GM12872 (cell line): ENCODE data around the gene EGFL7.
A peak's percentile ranks its signal among the peaks of the same experiment; 100 is the strongest.

Experiments used
- TF ChIP-seq, protein P1 (sequence below): IDR thresholded peaks from 3 replicates; pipeline ENCODE4 v1.5.1; 2011; ENCODE audit warnings: low read depth, mild to moderate bottlenecking, low read length, moderate library complexity; ENCODE audit not compliant: insufficient read depth

EGFL7 gene

DNA sequence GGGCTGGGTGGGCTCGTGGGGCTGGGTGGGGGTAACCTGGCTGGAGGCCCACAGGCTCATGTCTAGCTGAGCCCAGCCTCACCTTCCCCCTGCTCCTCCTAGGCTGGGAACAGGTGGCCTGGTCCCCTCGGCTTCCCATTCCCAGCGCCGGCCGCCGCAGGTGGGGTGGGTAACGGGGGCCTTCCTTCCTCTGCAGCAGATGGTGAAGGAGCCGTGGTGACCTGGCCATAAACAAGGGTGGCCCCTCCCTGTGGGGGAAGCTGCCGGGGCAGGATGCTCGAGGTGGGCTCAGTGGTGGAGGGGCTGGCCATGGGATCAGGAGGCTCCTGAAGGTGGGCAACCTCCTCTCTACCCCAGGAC, 41.0 kb upstream of the EGFL7 start:
- TF ChIP-seq, protein P1, sequence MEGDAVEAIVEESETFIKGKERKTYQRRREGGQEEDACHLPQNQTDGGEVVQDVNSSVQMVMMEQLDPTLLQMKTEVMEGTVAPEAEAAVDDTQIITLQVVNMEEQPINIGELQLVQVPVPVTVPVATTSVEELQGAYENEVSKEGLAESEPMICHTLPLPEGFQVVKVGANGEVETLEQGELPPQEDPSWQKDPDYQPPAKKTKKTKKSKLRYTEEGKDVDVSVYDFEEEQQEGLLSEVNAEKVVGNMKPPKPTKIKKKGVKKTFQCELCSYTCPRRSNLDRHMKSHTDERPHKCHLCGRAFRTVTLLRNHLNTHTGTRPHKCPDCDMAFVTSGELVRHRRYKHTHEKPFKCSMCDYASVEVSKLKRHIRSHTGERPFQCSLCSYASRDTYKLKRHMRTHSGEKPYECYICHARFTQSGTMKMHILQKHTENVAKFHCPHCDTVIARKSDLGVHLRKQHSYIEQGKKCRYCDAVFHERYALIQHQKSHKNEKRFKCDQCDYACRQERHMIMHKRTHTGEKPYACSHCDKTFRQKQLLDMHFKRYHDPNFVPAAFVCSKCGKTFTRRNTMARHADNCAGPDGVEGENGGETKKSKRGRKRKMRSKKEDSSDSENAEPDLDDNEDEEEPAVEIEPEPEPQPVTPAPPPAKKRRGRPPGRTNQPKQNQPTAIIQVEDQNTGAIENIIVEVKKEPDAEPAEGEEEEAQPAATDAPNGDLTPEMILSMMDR: no peak

GRCh38 chr9:136622538-136622948, 40.2 kb upstream of the EGFL7 start:
- TF ChIP-seq, protein P1: no peak

DNA sequence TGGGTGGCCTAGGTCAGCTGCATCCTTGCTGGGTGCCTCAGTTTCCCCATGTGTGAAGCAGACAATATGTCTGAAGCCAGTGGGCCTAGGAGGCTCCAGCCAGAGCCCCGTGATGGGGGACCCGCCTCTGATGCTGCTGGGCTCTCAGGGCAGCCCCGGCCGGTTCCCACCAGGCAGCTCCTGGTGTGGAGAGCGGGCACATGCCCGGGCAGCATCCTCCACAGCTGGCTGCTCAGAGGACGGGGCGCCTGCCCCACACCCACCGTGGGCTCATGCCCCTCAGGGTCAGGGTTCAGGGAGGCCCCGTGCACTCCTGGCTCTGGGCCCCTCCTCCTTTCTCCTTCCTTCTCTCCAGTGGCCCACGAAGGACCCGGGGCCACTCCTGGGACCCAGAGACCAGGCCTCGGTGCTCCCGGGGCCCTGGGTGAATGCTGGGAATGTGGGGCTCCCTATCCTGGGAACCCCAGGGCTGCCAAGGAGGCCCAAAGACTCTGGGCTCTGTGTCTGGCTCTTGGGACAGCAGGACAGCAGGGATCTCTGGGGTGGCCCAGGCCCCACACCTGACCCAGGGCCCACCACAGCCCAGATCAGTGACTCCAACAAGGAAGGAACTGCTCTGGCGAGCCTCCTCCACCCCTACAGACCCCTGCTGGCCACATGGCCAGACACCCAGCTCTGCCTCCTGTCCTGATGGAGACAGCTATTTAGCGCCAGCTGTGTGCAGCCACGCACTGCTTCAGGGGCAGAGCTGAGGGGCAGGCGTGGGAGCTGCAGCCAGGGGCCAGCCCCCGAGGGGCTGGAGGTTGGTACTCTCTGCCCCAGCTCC, 39.5 kb upstream of the EGFL7 start:
- TF ChIP-seq, protein P1: no peak

GRCh38 chr9:136623842-136624183, 38.9 kb upstream of the EGFL7 start:
- TF ChIP-seq, protein P1: no peak

DNA sequence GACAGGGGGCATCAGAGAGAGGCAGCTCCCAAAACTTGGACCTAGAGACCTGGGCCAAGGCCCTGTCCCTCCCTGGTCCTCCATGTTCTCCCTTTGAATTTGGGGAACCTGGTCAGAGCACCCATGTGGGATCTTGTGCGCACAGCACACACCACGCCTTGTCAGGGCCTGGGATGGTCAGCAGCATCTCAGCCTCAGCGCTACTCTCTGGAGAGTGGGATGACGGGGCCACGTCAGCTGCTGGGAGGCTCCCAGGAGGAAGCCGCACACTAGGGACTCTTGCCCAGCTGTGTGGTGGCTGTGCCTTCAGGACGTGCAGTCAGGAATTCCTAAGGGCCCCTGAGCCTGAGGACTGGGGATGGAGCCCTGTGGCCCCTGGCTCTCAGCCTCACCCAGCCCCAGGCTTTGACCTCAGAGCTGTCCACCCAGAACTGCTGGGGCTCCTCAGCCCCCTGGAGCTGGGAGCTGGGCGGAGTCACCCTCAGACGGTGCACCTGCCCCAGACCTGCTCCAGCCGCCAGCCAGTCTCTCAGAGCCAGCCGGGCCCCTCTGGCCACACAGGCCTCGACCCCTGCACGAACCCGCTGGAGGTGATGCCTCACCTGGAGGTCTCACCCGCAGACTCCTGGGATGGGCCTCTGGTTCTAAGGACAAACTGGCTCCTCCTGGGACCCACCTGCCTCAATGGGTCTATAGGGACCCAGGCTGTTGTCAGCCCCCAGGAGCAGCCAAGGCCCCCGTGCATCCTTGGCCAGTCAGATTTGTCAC, 38.3 kb upstream of the EGFL7 start:
- TF ChIP-seq, protein P1: no peak

DNA sequence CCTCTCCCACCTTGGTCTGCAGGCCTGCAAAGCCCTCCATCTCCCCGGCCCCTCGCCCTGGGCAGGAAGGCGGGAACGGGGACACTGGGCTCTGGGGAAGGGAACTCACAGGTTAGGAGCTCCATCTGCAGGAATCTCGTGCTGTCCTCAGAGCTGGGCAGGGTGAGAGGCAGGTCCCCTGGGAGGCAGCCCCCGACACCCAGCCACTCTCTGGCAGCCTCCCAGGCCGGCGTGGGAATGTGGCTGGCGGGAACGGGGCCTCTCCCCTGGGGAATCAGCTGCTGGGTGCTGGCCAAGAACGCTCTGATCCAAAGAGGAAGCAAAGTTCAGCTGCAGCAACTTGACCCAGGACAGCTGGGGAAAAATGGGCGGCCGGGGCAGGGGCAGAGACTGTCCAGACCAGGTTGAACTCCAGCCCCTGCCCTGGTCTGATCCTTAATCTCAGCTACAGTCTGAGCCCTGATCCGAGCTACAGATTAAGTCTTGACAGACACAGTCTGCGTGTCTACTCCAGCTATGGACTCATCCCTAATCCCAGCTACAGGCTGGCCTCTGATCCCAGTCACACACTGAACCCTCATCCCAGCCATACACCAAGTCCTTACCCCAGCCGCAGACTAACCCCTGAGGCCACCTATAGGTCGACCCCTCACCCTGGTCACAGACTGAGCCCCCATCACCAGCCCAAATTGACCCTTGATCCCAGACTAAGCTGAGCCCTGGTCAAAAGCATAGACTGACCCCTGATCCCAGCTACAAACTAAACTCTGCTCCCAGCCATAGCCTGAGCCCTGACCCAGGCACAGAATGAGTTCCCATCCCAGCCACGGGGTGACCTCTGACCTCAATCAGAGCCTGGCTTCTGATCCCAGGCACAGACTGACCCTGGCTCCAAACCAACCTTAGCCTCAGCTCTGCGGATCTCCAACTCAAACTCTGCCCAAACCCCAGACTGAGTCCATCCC, 37.3 kb upstream of the EGFL7 start:
- TF ChIP-seq, protein P1: 0 out of 3 replicates have a peak, but pooled peaks have one; percentile 9
